ENCODE results near the gene FGFR2.
"Not testable (repeated sequence)": the region's sequence is repeated elsewhere in the genome, so short reads cannot be mapped to it uniquely, and the experiment has no call there.

FGFR2 gene

GRCh38 chr10:121520526-121520925, 77.7 kb downstream of the FGFR2 start:
- DNase-seq: not testable (repeated sequence)

GRCh38 chr10:121519901-121520493, 78.2 kb downstream of the FGFR2 start:
- DNase-seq: no peak

GRCh38 chr10:121519411-121519810, 78.8 kb downstream of the FGFR2 start:
- DNase-seq: no peak

- no peak for DNase-seq
Observed at GRCh38 chr10:121518333-121518732, 79.9 kb downstream of the FGFR2 start.

- DNase-seq: no peak
Observed at GRCh38 chr10:121516093-121516865, 82.0 kb downstream of the FGFR2 start.

GRCh38 chr10:121514141-121514865, 83.9 kb downstream of the FGFR2 start:
- DNase-seq: no peak

GRCh38 chr10:121511943-121512342, 86.3 kb downstream of the FGFR2 start:
- no peak for DNase-seq

- no peak for DNase-seq
Observed at GRCh38 chr10:121511460-121511859, 86.8 kb downstream of the FGFR2 start.

GRCh38 chr10:121510201-121510771, 88.0 kb downstream of the FGFR2 start:
- no peak for DNase-seq

GRCh38 chr10:121509796-121510195, 88.4 kb downstream of the FGFR2 start:
- DNase-seq: no peak

GRCh38 chr10:121509112-121509511, 89.1 kb downstream of the FGFR2 start:
- no peak for DNase-seq

GRCh38 chr10:121503587-121504051, 94.6 kb downstream of the FGFR2 start:
- DNase-seq: no peak

GRCh38 chr10:121501796-121502195, 96.4 kb downstream of the FGFR2 start:
- DNase-seq: no peak

- DNase-seq: no peak
Observed at GRCh38 chr10:121500701-121501332, 97.4 kb downstream of the FGFR2 start.

- DNase-seq: no peak
Observed at GRCh38 chr10:121497513-121498470, 100.5 kb downstream of the FGFR2 start.

GRCh38 chr10:121495719-121496118, 102.5 kb downstream of the FGFR2 start:
- no peak for DNase-seq

- no peak for DNase-seq
Observed at GRCh38 chr10:121494296-121494695, 103.9 kb downstream of the FGFR2 start.

- no peak for DNase-seq
Observed at GRCh38 chr10:121493521-121493920, 104.7 kb downstream of the FGFR2 start.

GRCh38 chr10:121490871-121491519, 107.2 kb downstream of the FGFR2 start:
- DNase-seq: no peak

- DNase-seq: no peak
Observed at GRCh38 chr10:121485436-121486139, 112.7 kb downstream of the FGFR2 start.

GRCh38 chr10:121484816-121485215, 113.4 kb downstream of the FGFR2 start:
- no peak for DNase-seq

Data from activated CD4-positive, alpha-beta T cell treated with anti-CD3 and anti-CD28 coated beads for 1 hour (primary cell).